ENCODE results near the gene CLEC4D.
"Not testable (repeated sequence)": the region's sequence is repeated elsewhere in the genome, so short reads cannot be mapped to it uniquely, and the experiment has no call there.

Gene CLEC4D

GRCh38 chr12:8562310-8562709 lies 49.0 kb downstream of the CLEC4D start:
- DNase-seq = no peak
- H3K27ac ChIP-seq = no peak overlapping the region
- H3K9me3 ChIP-seq = peaks cover 0 to 16% (median 9%) of the 10 kb centered on the region in 3 donors
- TF ChIP-seq, protein P1, sequence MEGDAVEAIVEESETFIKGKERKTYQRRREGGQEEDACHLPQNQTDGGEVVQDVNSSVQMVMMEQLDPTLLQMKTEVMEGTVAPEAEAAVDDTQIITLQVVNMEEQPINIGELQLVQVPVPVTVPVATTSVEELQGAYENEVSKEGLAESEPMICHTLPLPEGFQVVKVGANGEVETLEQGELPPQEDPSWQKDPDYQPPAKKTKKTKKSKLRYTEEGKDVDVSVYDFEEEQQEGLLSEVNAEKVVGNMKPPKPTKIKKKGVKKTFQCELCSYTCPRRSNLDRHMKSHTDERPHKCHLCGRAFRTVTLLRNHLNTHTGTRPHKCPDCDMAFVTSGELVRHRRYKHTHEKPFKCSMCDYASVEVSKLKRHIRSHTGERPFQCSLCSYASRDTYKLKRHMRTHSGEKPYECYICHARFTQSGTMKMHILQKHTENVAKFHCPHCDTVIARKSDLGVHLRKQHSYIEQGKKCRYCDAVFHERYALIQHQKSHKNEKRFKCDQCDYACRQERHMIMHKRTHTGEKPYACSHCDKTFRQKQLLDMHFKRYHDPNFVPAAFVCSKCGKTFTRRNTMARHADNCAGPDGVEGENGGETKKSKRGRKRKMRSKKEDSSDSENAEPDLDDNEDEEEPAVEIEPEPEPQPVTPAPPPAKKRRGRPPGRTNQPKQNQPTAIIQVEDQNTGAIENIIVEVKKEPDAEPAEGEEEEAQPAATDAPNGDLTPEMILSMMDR (IDR thresholded peaks at IDR 0.05) = no peak
- H3K4me1 ChIP-seq = no peaks in the 10 kb centered on the region
- H3K4me3 ChIP-seq = no peak overlapping the region
- H3K27me3 ChIP-seq = no peaks in the 10 kb centered on the region
- intact Hi-C loops (cut with DNase I; ENCODE audit: low total_unique reads) = no loop called here
- H3K36me3 ChIP-seq = no peaks in the 10 kb centered on the region

GRCh38 chr12:8563356-8563755 lies 50.1 kb downstream of the CLEC4D start:
- Histone ChIP-seq H3K4me1 (no peaks in the 10 kb centered on the region), H3K27me3 (no peaks in the 10 kb centered on the region), H3K4me3 (no peak overlapping the region), H3K9me3 (peaks cover 0 to 16% (median 9%) of the 10 kb centered on the region in 3 donors), H3K27ac (no peak overlapping the region), H3K36me3 (no peaks in the 10 kb centered on the region)
- DNase-seq = no peak
- intact Hi-C loops (cut with DNase I; ENCODE audit: low total_unique reads) = no loop called here
- TF ChIP-seq, protein P1 (IDR thresholded peaks at IDR 0.05) = no peak

DNA sequence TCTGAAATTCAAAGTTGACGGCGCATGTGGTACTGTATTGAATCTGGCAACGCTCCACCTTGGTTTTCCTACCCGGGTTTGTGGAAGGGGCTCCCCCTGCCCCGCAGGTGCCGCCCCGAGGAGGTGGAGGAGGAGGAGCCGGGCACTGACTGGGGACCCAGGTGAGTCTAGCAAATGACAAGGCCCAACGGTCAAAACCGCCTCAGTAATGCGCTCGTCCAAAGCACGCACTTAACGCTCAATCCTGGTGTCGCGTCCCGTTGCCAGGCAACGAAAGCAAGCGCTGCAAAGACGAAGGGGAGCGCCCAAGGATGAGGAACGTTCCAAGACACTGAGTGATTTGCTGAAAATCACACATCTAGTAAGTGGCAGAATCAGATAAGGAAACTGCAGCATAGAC lies 51.4 kb downstream of the CLEC4D start:
- Histone ChIP-seq H3K4me1 (no peaks in the 10 kb centered on the region), H3K27me3 (no peaks in the 10 kb centered on the region), H3K4me3 (no peak overlapping the region), H3K9me3 (peaks cover 0 to 16% (median 9%) of the 10 kb centered on the region in 3 donors), H3K27ac (no peak overlapping the region), H3K36me3 (no peaks in the 10 kb centered on the region)
- intact Hi-C loops (cut with DNase I; ENCODE audit: low total_unique reads) = no loop called here
- DNase-seq = no peak
- TF ChIP-seq, protein P1 (IDR thresholded peaks at IDR 0.05) = no peak

DNA sequence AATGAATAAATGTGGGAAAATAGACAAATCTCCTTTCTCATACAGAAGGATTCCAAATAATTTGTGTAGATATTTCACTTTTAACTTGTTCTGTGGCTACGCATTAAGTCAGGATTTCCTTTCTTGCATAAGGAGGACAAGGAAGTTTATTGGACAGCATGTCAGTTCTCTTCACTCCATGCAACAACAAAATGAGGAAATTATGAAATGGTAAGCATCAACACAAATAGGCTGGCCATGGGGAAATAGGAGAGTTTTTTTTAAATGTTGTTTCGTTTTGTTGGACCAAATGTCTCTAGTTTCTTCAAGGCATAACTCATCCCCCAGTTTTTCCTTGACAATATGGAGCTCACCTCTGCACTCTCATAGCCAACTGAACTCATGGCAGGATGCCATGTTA lies 52.7 kb downstream of the CLEC4D start:
- H3K36me3 ChIP-seq; DNase-seq; H3K4me3 ChIP-seq; H3K27ac ChIP-seq; H3K27me3 ChIP-seq; intact Hi-C loops (cut with DNase I; ENCODE audit: low total_unique reads); H3K4me1 ChIP-seq: not testable (repeated sequence)
- H3K9me3 ChIP-seq = peaks cover 0 to 16% (median 9%) of the 10 kb centered on the region in 3 donors

- TF ChIP-seq, protein P1 (IDR thresholded peaks at IDR 0.05) = no peak
- H3K27me3 ChIP-seq = no peaks in the 10 kb centered on the region
- no peak overlapping the region for H3K27ac ChIP-seq
- DNase-seq = no peak
- no peak overlapping the region for H3K4me3 ChIP-seq
- intact Hi-C loops (cut with DNase I; ENCODE audit: low total_unique reads) = no loop called here
- no peaks in the 10 kb centered on the region for H3K36me3 ChIP-seq
- peaks cover 0 to 16% (median 9%) of the 10 kb centered on the region in 3 donors for H3K9me3 ChIP-seq
- H3K4me1 ChIP-seq = no peaks in the 10 kb centered on the region
These were observed 53.2 kb downstream of the CLEC4D start for GRCh38 chr12:8566525-8566924.
